Skeletal muscle tissue (tissue), 4 donors: ENCODE data around the gene IGF2BP3. TPM values are rescaled to one million over a fixed set of nuclear protein-coding genes. Genes with fewer than 3 reads are reported as not detected.

Experiments used
- H3K27ac ChIP-seq: one replicate; pipeline ENCODE4 v1.7.0; 2013; ENCODE audit warnings: mild to moderate bottlenecking, low read depth, low read length, inconsistent platforms
- H3K27me3 ChIP-seq, 3 donors: one replicate each; pipeline ENCODE4 v1.7.0; 2013; ENCODE audit warnings: low read length in 3 of 3; ENCODE audit not compliant: control insufficient read depth in 3 of 3, insufficient read depth in 3 of 3
- H3K36me3 ChIP-seq, 3 donors: one replicate each; pipeline ENCODE4 v1.7.0; 2013; ENCODE audit warnings: low read length in 3 of 3; ENCODE audit not compliant: control insufficient read depth in 3 of 3, insufficient read depth in 3 of 3
- H3K4me1 ChIP-seq, 3 donors: one replicate each; pipeline ENCODE4 v1.7.0; 2013; ENCODE audit warnings: low read length in 3 of 3, mild to moderate bottlenecking in 3 of 3; ENCODE audit not compliant: control insufficient read depth in 3 of 3, insufficient read depth in 3 of 3
- H3K4me3 ChIP-seq, 3 donors: one replicate each; pipeline ENCODE4 v1.7.0; 2013; ENCODE audit warnings: low read length in 3 of 3
- H3K9ac ChIP-seq, 3 donors: one replicate each; pipeline ENCODE4 v1.7.0; 2013; ENCODE audit warnings: low read length in 3 of 3, mild to moderate bottlenecking in 3 of 3, moderate library complexity in 2 of 3, low read depth in 1 of 3
- H3K9me3 ChIP-seq, 3 donors: one replicate each; pipeline ENCODE4 v1.7.0; 2013; ENCODE audit warnings: low read length in 3 of 3; ENCODE audit not compliant: control insufficient read depth in 3 of 3
- total RNA-seq: library from RNA; depleted of rRNA; stranded (reverse); fragments of >200 nt; gene quantifications from one replicate; pipeline ENCODE4 v1.2.3, GENCODE V29; 2014
- donor health status: Osteomylitis.

IGF2BP3 gene
- total RNA-seq, 1 donor from 2014 or later: 59.0 TPM

- Histone ChIP-seq H3K9ac (no peak overlapping the region), H3K27ac (no peak overlapping the region), H3K27me3 (peaks cover 65 to 76% (median 75%) of the 10 kb centered on the region in 3 donors), H3K36me3 (no peaks in the 10 kb centered on the region), H3K9me3 (peaks cover 0 to 5% (median 0%) of the 10 kb centered on the region in 3 donors), H3K4me1 (peaks cover 15 to 23% (median 21%) of the 10 kb centered on the region in 3 donors), H3K4me3 (no peak overlapping the region)
These were observed 2.9 kb downstream of the IGF2BP3 start for GRCh38 chr7:23467291-23467805.

DNA sequence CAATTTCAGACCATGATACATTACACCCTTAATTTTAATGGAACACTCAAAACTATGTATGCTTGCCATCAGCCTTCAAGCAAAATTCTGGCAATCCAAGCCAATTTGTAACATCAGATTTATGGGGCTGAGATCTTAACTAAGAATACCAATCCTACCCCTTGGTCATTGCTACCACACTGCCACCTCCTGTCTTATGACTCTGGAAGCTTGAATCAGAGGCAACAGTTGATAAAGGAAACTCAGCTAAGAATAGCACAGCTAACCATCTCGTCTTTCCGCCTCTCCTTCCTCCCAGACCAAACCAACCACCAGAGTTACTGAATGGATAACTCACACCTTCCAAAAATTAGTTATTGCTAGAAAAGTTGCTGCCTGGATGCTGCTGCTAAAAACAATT is 7.4 kb downstream of the IGF2BP3 start:
- Histone ChIP-seq H3K4me1 (peaks cover 0 to 3% (median 1%) of the 10 kb centered on the region in 3 donors), H3K9ac (no peak overlapping the region), H3K27me3 (peaks cover 34 to 57% (median 37%) of the 10 kb centered on the region in 3 donors), H3K36me3 (no peaks in the 10 kb centered on the region), H3K27ac (no peak overlapping the region), H3K9me3 (no peaks in the 10 kb centered on the region), H3K4me3 (no peak overlapping the region)

DNA sequence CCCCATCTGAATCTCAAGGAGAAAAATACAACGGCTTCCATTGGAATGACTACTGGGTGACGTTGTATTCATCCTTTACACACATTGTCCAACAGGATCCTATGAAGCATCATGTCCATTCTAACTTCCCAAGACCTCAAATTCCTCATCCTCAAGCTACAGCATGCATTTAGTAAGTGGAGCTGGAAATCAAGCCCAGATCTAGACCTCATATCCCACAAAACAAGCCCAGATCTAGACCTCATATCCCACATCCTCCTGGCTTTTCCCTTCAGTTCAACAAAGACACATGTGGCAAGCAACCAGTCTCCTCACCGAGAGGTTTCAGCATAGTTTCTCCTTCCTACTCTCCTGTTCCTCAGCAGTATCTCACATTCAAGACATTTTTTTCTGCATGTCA is 12.2 kb downstream of the IGF2BP3 start:
- Histone ChIP-seq H3K4me3 (no peak overlapping the region), H3K27me3 (peaks cover 11 to 32% (median 30%) of the 10 kb centered on the region in 3 donors), H3K36me3 (no peaks in the 10 kb centered on the region), H3K4me1 (no peaks in the 10 kb centered on the region), H3K27ac (no peak overlapping the region), H3K9ac (no peak overlapping the region), H3K9me3 (no peaks in the 10 kb centered on the region)

GRCh38 chr7:23456093-23456492 is 14.2 kb downstream of the IGF2BP3 start:
- Histone ChIP-seq H3K4me1 (no peaks in the 10 kb centered on the region), H3K27me3 (peaks cover 11 to 28% (median 26%) of the 10 kb centered on the region in 3 donors), H3K36me3 (no peaks in the 10 kb centered on the region), H3K9me3 (no peaks in the 10 kb centered on the region), H3K27ac (no peak overlapping the region), H3K9ac (no peak overlapping the region), H3K4me3 (no peak overlapping the region)

- peaks cover 11 to 26% (median 24%) of the 10 kb centered on the region in 3 donors for H3K27me3 ChIP-seq
- no peak overlapping the region for H3K4me3 ChIP-seq
- H3K9me3 ChIP-seq: no peaks in the 10 kb centered on the region
- no peaks in the 10 kb centered on the region for H3K36me3 ChIP-seq
- H3K9ac ChIP-seq: no peak overlapping the region
- no peaks in the 10 kb centered on the region for H3K4me1 ChIP-seq
- no peak overlapping the region for H3K27ac ChIP-seq
These were observed 15.3 kb downstream of the IGF2BP3 start for GRCh38 chr7:23454881-23455526.

- H3K27me3 ChIP-seq: peaks cover 6 to 13% (median 12%) of the 10 kb centered on the region in 3 donors
- no peak overlapping the region for H3K27ac ChIP-seq
- H3K4me3 ChIP-seq: no peak overlapping the region
- H3K36me3 ChIP-seq: no peaks in the 10 kb centered on the region
- no peaks in the 10 kb centered on the region for H3K9me3 ChIP-seq
- H3K4me1 ChIP-seq: no peaks in the 10 kb centered on the region
- H3K9ac ChIP-seq: no peak overlapping the region
These were observed 19.8 kb downstream of the IGF2BP3 start for GRCh38 chr7:23450518-23450917.

- H3K27me3 ChIP-seq: peaks cover 3 to 8% (median 8%) of the 10 kb centered on the region in 3 donors
- H3K9me3 ChIP-seq: no peaks in the 10 kb centered on the region
- H3K36me3 ChIP-seq: no peaks in the 10 kb centered on the region
- H3K9ac ChIP-seq: no peak overlapping the region
- no peak overlapping the region for H3K4me3 ChIP-seq
- H3K27ac ChIP-seq: no peak overlapping the region
- H3K4me1 ChIP-seq: no peaks in the 10 kb centered on the region
These were observed 20.4 kb downstream of the IGF2BP3 start for GRCh38 chr7:23449941-23450340.

DNA sequence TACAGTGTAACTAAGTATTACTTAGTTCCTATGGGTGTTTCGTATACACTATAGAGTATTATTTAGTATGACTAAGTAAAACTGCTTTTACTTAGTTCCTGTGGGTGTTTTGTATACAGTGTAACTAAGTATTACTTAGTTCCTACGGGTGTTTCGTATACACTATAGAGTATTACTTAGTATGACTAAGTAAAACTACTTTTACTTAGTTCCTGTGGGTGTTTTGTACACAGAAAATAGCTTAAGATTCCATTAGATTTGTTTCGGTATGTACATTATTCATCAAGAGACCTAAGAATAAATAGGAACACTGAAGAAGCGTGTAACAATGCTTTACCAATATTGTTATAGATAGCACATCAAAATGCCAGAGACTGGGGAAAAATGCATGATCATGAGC is 25.0 kb downstream of the IGF2BP3 start:
- Histone ChIP-seq H3K9me3 (no peaks in the 10 kb centered on the region), H3K4me1 (no peaks in the 10 kb centered on the region), H3K27ac (no peak overlapping the region), H3K27me3 (peaks cover 0 to 6% (median 0%) of the 10 kb centered on the region in 3 donors), H3K9ac (no peak overlapping the region), H3K4me3 (no peak overlapping the region), H3K36me3 (no peaks in the 10 kb centered on the region)

DNA sequence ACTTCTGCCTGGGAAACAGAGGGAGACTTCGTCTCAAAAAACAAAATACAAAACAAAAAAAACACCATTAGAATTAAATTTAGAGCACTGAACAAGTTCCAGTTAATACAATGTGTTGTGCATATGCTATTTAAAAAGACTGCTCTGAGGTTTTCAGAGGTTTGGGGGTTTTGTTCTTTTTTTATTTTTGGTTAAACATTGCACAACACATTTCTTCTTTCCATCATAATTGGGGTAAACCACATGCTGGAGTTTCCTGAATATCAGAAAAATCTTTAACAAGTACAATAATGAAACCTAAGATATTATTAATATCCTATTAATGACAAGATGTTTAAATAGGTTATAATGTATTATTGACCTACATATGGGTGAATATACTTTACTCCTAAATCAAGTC is 26.3 kb downstream of the IGF2BP3 start:
- H3K4me3 ChIP-seq: no peak overlapping the region
- peaks cover 0 to 4% (median 0%) of the 10 kb centered on the region in 3 donors for H3K27me3 ChIP-seq
- no peak overlapping the region for H3K27ac ChIP-seq

DNA sequence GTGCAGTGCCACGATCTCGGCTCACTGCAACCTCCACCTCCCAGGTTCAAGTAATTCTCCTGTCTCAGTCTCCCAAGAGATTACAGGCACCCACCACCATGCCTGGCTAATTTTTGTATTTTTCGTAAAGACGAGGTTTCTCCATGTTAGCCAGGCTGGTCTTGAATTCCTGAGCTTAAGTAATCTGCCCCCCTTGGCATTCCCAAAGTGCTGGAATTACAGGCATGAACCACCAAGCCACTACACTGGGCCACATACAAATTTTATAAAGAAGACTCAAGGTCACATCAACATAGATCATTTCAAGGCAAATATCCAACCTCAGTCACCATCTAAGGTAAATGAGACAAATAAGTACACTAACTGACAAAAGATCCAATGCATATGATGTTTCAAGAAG is 32.1 kb downstream of the IGF2BP3 start:
- no peaks in the 10 kb centered on the region for H3K9me3 ChIP-seq
- no peak overlapping the region for H3K27ac ChIP-seq
- H3K27me3 ChIP-seq: no peaks in the 10 kb centered on the region
- H3K4me3 ChIP-seq: no peak overlapping the region
- no peaks in the 10 kb centered on the region for H3K4me1 ChIP-seq
- no peak overlapping the region for H3K9ac ChIP-seq
- H3K36me3 ChIP-seq: no peaks in the 10 kb centered on the region

More for the DNA sequence above, 26.3 kb downstream of the IGF2BP3 start:
- Histone ChIP-seq H3K9ac (no peak overlapping the region), H3K9me3 (no peaks in the 10 kb centered on the region), H3K4me1 (no peaks in the 10 kb centered on the region), H3K36me3 (no peaks in the 10 kb centered on the region)
